Fibroblast of lung (primary cell): Measurements from ENCODE around the gene PTPRU.

Source experiments
- EZH2 ChIP-seq: IDR thresholded peaks from 2 replicates; pipeline ENCODE4 v1.5.1; 2012; ENCODE audit warnings: low read length, control low read depth, mild to moderate bottlenecking; ENCODE audit errors: missing control alignments
- TF ChIP-seq, protein P1 (sequence below), 2 donors: IDR thresholded peaks in 1 of 2; conservative IDR thresholded peaks in 1 of 2; 1 replicate in 1 of 2; 2 replicates in 1 of 2; pipeline ENCODE4 v1.5.1; 2011 to 2012; ENCODE audit warnings: low read length in 2 of 2, control low read depth in 1 of 2, inconsistent platforms in 1 of 2, low read depth in 1 of 2, mild to moderate bottlenecking in 1 of 2

GRCh38 chr1:29304025-29304684 is 67.8 kb downstream of the PTPRU start:
- no peak for TF ChIP-seq EZH2
- TF ChIP-seq, protein P1, sequence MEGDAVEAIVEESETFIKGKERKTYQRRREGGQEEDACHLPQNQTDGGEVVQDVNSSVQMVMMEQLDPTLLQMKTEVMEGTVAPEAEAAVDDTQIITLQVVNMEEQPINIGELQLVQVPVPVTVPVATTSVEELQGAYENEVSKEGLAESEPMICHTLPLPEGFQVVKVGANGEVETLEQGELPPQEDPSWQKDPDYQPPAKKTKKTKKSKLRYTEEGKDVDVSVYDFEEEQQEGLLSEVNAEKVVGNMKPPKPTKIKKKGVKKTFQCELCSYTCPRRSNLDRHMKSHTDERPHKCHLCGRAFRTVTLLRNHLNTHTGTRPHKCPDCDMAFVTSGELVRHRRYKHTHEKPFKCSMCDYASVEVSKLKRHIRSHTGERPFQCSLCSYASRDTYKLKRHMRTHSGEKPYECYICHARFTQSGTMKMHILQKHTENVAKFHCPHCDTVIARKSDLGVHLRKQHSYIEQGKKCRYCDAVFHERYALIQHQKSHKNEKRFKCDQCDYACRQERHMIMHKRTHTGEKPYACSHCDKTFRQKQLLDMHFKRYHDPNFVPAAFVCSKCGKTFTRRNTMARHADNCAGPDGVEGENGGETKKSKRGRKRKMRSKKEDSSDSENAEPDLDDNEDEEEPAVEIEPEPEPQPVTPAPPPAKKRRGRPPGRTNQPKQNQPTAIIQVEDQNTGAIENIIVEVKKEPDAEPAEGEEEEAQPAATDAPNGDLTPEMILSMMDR (conservative IDR thresholded peaks at IDR 0.05 in 1 of 2, IDR thresholded peaks at IDR 0.05 in 1 of 2; ENCODE audit: low read depth in 1 of 2, low read length in 2 of 2): no peak
